ENCODE data around the gene DLGAP1.

The DLGAP1 gene

DNA sequence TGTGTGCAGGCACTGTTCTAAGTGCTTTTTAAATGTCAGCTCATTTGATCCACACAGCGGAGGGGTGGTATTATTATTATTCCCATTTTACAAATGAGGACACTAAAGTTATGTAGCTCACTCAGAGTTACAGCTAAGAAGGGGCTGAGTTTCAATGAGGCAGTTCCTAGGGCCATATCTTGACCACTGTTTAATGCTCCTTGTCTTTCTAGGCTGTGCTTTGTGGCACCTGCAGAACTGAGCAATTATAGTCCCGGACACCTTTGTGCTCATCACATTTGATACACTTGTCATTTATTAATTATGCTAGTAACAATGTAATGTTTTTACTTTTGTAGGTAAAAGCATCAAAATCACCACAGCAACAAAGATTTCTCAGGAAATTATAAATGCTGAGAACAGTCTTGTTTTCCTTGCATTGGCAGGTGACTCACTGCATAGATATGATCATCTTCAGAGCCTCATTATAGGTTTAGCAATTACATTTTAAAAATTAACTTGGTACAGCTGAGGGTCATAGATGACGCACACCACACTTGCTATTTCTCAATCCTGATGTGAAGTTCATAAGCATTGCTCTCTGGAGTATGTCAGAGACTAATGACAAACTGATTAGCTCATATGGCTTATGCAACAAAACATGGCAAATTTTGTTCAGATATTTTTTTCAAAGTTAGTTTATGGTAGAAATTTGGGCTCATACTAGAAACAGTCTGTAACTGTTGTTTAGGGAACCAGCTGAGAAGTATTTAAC is 638.3 kb downstream of the DLGAP1 start:
- no peak overlapping the region for H3K4me3 ChIP-seq (ENCODE audit: control insufficient read depth, low read depth, low read length)
- DNase-seq (ENCODE audit: low read depth): peak; percentile 100
- TF ChIP-seq, protein P1, sequence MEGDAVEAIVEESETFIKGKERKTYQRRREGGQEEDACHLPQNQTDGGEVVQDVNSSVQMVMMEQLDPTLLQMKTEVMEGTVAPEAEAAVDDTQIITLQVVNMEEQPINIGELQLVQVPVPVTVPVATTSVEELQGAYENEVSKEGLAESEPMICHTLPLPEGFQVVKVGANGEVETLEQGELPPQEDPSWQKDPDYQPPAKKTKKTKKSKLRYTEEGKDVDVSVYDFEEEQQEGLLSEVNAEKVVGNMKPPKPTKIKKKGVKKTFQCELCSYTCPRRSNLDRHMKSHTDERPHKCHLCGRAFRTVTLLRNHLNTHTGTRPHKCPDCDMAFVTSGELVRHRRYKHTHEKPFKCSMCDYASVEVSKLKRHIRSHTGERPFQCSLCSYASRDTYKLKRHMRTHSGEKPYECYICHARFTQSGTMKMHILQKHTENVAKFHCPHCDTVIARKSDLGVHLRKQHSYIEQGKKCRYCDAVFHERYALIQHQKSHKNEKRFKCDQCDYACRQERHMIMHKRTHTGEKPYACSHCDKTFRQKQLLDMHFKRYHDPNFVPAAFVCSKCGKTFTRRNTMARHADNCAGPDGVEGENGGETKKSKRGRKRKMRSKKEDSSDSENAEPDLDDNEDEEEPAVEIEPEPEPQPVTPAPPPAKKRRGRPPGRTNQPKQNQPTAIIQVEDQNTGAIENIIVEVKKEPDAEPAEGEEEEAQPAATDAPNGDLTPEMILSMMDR (conservative IDR thresholded peaks at IDR 0.05; ENCODE audit: control insufficient read depth, insufficient read depth, low read depth, low read length): no peak

DNA sequence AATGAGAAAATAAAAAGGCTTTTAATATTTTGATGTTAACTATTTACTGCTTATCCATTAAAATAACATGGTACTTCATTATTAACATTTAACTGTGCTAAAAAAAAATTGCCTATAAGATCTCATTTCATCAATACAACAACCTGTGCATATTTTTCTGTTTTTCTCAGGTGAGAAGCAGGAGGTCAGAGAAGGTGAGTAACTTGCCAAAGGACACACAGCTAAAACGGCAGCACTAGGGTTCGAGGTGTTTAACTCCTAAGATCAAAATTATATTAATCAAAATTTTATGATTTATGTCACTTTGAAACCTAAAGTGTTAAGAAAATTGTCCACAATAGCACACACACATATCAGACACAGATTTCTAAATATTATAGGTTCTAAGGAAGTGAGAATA is 639.1 kb downstream of the DLGAP1 start:
- no peak overlapping the region for H3K4me3 ChIP-seq (ENCODE audit: control insufficient read depth, low read depth, low read length)
- TF ChIP-seq, protein P1 (conservative IDR thresholded peaks at IDR 0.05; ENCODE audit: control insufficient read depth, insufficient read depth, low read depth, low read length): no peak
- no peak for DNase-seq (ENCODE audit: low read depth)

DNA sequence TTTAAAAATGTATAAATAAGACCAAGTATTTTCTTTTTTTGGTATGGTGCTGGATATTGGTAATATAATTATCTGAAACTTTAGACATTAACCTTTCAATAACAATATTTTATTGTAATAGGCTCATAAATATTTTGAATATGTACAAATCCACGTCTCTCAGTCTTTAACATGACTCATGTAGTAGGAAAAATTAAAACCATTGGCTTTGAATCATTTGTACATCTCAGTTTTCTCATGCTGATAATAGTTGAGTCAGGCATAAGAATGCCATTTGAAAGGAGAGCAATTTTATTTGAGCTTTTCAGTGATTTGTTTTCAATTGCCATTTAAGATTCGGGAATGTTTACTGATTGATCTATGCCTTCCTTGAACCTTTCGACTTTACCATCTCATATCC is 640.3 kb downstream of the DLGAP1 start:
- TF ChIP-seq, protein P1 (conservative IDR thresholded peaks at IDR 0.05; ENCODE audit: control insufficient read depth, insufficient read depth, low read depth, low read length): no peak
- H3K4me3 ChIP-seq (ENCODE audit: control insufficient read depth, low read depth, low read length): no peak overlapping the region
- peak; percentile 82 for DNase-seq (ENCODE audit: low read depth)

DNA sequence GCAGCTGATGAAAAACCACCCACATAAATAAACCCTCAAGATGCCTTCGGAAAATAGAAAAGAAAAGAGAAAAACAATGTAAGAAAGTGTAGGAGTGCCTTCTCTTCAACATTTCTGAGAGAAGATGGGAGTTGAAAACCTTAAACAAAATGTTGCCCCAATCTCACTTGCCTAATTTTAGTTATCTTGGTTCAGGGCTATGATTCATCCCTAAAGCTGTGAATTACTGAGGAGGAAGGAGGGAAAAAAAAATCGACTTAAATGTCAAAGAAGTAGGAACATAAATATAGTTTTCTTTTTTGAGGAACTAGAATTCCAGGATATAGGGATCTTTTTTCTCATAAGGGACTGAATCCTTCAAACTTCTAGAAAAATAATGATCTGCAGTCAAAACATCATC is 644.8 kb downstream of the DLGAP1 start:
- TF ChIP-seq, protein P1 (conservative IDR thresholded peaks at IDR 0.05; ENCODE audit: control insufficient read depth, insufficient read depth, low read depth, low read length): no peak
- DNase-seq (ENCODE audit: low read depth): peak; percentile 36
- H3K4me3 ChIP-seq (ENCODE audit: control insufficient read depth, low read depth, low read length): no peak overlapping the region

DNA sequence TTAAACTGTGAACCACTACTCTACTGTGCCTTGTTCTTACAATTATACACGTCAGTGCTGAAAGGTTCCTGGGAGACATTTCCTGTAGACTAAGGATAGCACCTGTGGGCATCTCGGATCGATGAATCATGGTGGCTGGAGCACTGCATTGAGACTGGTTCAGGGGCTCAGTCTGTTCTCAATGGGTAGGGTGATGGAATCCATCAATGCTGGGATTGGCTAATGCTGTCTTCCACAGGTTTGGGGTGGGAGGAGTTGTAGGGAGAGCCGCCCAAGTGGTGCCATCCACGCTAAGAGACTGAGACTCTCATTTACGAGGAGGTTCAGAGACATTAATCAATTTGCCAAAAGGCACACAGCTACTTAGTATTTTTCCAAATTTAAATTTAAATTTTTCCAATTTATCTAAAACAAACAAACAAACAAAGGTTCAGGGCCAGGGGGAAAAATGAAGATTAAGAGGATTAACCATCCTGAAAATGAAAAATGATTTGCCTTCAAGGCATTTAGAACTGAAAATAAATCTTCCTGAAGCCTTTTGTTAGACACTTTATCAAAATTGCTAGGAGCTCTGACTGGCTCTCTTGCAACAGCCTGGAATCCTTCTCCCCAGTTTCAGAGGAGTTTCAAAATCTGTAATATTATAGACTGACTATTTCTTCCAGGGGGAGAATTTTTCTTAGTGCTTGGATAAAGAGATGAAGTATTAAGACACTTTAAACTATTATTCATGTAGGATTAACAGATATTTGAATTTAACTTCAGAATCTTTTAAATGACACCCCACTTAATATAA is 645.9 kb downstream of the DLGAP1 start:
- DNase-seq (ENCODE audit: low read depth): no peak
- TF ChIP-seq, protein P1 (conservative IDR thresholded peaks at IDR 0.05; ENCODE audit: control insufficient read depth, insufficient read depth, low read depth, low read length): no peak
- no peak overlapping the region for H3K4me3 ChIP-seq (ENCODE audit: control insufficient read depth, low read depth, low read length)

DNA sequence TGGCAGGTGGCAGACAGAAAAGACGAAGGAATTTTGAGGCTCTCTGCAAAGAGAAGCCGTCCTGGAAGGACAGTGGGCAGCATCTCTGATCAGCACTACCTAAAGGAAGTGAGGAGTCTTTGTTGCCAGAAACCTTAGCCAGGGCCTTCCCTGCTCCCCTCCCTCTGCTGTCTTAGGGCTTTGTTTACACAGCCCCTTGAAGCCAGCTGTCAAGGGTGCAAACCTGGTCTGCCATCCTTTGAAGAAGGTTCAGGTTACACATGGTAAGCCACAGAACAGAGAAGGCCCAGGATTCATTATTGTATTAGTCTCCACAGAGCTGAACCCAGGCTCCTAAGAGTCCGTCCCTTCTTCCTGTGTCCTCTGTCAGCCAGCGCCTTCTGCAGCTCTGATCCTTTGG is 648.5 kb downstream of the DLGAP1 start:
- no peak overlapping the region for H3K4me3 ChIP-seq (ENCODE audit: control insufficient read depth, low read depth, low read length)
- DNase-seq (ENCODE audit: low read depth): no peak
- TF ChIP-seq, protein P1 (conservative IDR thresholded peaks at IDR 0.05; ENCODE audit: control insufficient read depth, insufficient read depth, low read depth, low read length): no peak
